ENCODE data around the gene ELAVL4.

DNA sequence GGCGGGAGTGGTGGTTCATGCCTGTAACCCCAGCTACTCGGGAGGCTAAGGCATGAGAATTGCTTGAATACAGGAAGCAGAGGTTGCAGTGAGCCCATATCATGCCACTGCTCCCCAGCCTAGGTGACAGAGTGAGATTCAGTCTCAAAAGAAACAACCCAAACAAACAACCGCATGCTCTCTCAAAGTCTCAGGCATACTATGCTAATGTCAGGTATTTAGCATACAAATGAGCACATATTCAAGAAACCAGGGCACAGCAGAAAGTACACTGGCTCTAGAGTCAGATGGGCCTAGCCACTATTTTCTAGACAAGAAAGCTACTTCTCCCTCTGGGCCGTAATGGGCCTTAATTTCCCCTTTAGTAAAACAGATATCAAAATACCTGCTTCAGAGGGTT lies 55.0 kb downstream of the ELAVL4 start:
- no peak for TF ChIP-seq GATA2 (IDR thresholded peaks at IDR 0.05; ENCODE audit: low read depth, low read length)
- TF ChIP-seq GATA3 (IDR thresholded peaks at IDR 0.05; ENCODE audit: low read depth, low read length), result no peak

All from SH-SY5Y (cell line).